Cardiac muscle cell (in vitro differentiated cells and primary cell): ENCODE data around the gene CALHM5. TPM values are rescaled to one million over a fixed set of nuclear protein-coding genes. Genes with fewer than 3 reads are reported as not detected.

ENCODE experiments used
- DNase-seq, 2 donors: peaks; one replicate each; pipeline versions ENCODE4 v3.0.0 to v3.0.0-alpha.2; 2010 to 2017; ENCODE audit warnings: low read depth in 1 of 2, low spot score in 1 of 2
- H3K27ac ChIP-seq: fragments of 200-600 bp; sonication (generic); 2 replicates; pipeline ENCODE4 v1.5.1; 2016
- H3K27me3 ChIP-seq: fragments of 200-600 bp; sonication (generic); 2 replicates; pipeline ENCODE4 v1.6.0; 2016; ENCODE audit warnings: control low read depth
- H3K36me3 ChIP-seq: fragments of 200-600 bp; sonication (generic); 2 replicates; pipeline ENCODE4 v1.5.1; 2016; ENCODE audit warnings: control low read depth
- H3K4me1 ChIP-seq: fragments of 200-600 bp; sonication (generic); 2 replicates; pipeline ENCODE4 v1.8.1; 2017; ENCODE audit warnings: low read depth, mild to moderate bottlenecking, mixed run types
- H3K4me3 ChIP-seq: fragments of 200-600 bp; sonication (generic); 2 replicates; pipeline ENCODE4 v1.5.1; 2016; ENCODE audit warnings: mild to moderate bottlenecking
- H3K9me3 ChIP-seq: fragments of 200-600 bp; sonication (generic); 2 replicates; pipeline ENCODE4 v1.5.1; 2017; ENCODE audit warnings: low read depth, mild to moderate bottlenecking, control low read depth
- polyA plus RNA-seq: library from polyadenylated mRNA; unstranded; fragments of >200 nt; fragmentation: Nextera tagmentation; extraction: Ambion mirVana; gene quantifications from 2 replicates; pipeline ENCODE4 v1.2.1, GENCODE V29; 2016
- total RNA-seq: library from RNA; depleted of rRNA; stranded (reverse); fragments of >200 nt; gene quantifications from 2 replicates; pipeline ENCODE4 v1.2.3, GENCODE V29; 2016
- TF ChIP-seq, protein P1 (sequence below): IDR thresholded peaks from 2 replicates; pipeline ENCODE4 v1.5.1; 2012; ENCODE audit warnings: low read depth, mild to moderate bottlenecking, low read length

CALHM5 gene
- total and polyA plus RNA-seq, 2 experiments from 2014 or later = not detected

- DNase-seq = no peak
- TF ChIP-seq, protein P1, sequence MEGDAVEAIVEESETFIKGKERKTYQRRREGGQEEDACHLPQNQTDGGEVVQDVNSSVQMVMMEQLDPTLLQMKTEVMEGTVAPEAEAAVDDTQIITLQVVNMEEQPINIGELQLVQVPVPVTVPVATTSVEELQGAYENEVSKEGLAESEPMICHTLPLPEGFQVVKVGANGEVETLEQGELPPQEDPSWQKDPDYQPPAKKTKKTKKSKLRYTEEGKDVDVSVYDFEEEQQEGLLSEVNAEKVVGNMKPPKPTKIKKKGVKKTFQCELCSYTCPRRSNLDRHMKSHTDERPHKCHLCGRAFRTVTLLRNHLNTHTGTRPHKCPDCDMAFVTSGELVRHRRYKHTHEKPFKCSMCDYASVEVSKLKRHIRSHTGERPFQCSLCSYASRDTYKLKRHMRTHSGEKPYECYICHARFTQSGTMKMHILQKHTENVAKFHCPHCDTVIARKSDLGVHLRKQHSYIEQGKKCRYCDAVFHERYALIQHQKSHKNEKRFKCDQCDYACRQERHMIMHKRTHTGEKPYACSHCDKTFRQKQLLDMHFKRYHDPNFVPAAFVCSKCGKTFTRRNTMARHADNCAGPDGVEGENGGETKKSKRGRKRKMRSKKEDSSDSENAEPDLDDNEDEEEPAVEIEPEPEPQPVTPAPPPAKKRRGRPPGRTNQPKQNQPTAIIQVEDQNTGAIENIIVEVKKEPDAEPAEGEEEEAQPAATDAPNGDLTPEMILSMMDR = no peak
- Histone ChIP-seq H3K4me3 (no peak overlapping the region), H3K27ac (peak overlapping the region; percentile 74), H3K9me3 (no peaks in the 10 kb centered on the region), H3K36me3 (no peaks in the 10 kb centered on the region), H3K4me1 (peaks cover 7% of the 10 kb centered on the region), H3K27me3 (no peaks in the 10 kb centered on the region)
Measured at GRCh38 chr6:116562019-116562403, 50.6 kb downstream of the CALHM5 start.

DNA sequence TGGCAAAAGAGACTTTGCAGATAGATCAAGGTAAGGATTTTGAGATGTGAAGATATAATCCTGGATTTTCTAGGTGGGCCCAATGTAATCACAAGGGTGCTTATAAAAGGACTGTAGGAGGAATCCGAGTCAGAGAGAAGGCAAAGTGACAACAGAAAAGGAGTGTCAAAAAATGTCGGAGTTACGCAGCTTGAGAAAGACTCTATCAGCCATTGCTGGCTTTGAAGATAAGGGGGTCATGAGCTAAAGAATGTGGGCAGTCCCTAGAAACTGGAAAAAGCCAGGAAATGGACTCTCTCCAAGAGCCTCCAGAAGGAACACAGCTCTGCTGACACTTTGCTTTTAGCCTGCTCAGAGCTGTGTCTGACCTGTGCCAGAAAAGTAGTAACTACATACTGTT is 51.2 kb downstream of the CALHM5 start:
- peak; percentile 9 to 77 for DNase-seq
- H3K9me3 ChIP-seq = no peaks in the 10 kb centered on the region
- peaks cover 7% of the 10 kb centered on the region for H3K4me1 ChIP-seq
- H3K27ac ChIP-seq = peak overlapping the region; percentile 74
- H3K27me3 ChIP-seq = no peaks in the 10 kb centered on the region
- no peak overlapping the region for H3K4me3 ChIP-seq
- TF ChIP-seq, protein P1 = no peak
- no peaks in the 10 kb centered on the region for H3K36me3 ChIP-seq

DNA sequence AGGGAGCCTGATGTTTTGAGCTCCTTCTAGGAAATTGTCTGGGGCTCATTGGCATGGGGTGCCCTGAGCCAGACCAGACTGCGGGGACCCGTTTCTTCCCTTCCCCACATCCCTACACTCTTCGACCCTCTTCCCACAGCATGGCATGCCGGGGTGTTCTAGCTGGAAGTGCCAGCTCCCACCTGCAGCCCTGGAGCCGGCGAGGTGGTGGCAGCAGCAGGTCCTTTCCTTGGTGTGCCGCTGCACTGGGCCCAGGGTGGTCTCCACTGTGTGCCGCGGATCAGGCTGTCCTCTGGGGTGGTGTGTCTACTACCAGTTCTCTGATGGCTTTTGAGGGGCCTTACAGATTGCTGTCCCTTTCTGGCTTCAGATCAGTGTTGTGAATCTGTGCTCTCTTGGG is 52.4 kb downstream of the CALHM5 start:
- no peaks in the 10 kb centered on the region for H3K9me3 ChIP-seq
- no peaks in the 10 kb centered on the region for H3K27me3 ChIP-seq
- no peak for DNase-seq
- TF ChIP-seq, protein P1 = no peak
- H3K4me3 ChIP-seq = no peak overlapping the region
- H3K4me1 ChIP-seq = peaks cover 7% of the 10 kb centered on the region
- no peaks in the 10 kb centered on the region for H3K36me3 ChIP-seq
- no peak overlapping the region for H3K27ac ChIP-seq

GRCh38 chr6:116564311-116564710 is 52.9 kb downstream of the CALHM5 start:
- H3K27ac ChIP-seq = no peak overlapping the region

DNA sequence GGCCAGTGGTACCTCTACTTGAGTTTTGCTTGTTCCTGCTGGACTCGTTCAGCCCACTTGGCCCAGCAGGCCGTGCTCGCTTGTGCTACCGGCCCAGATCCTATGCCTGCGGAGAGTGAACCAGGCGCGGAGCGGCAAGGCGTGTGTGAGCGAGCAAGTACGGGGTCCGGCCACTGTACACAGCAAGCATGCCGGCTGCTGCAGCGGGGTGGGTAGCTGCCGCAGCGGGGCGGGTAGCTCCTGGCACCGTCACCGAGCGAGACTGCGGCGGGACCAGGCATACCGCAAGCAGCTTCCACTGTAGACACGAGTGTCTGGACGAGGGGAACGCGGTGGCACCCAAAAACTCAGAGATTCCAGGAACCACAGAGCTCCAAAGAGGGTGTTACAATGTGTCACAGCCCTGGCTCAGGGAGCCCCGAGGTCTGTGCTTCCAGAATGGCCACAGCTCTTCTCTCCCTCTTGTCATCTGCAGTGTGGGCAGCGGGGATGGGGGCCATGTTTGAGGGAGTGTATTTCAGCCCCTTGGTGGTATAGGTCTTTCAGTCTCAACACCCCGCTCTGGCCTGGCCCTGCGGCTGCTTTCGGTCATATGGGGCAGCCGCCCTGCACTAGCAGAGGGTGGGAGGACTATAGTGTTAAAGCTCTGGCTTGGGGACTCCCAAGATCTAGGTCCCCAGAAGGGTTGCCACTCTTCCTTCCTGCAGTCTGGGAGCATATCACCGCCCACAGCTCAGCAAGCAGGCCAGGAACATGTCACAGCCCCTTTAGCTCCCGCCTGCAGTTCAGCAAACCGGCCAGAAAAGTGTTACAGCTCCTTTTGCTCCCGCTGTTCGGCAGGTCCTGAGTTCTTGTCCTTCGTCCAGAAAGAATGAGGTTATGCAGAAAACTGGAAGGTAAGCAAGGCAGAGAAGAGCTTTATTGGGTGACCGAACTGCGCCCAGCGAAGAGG is 53.8 kb downstream of the CALHM5 start:
- Histone ChIP-seq H3K4me1 (peaks cover 11% of the 10 kb centered on the region), H3K36me3 (no peaks in the 10 kb centered on the region), H3K9me3 (no peaks in the 10 kb centered on the region), H3K27me3 (no peaks in the 10 kb centered on the region), H3K27ac (no peak overlapping the region), H3K4me3 (no peak overlapping the region)
- peak in 1 of 2 donors; percentile 30 for DNase-seq
- TF ChIP-seq, protein P1 = no peak

More at GRCh38 chr6:116564311-116564710, 52.9 kb downstream of the CALHM5 start:
- DNase-seq = no peak
- Histone ChIP-seq H3K36me3 (no peaks in the 10 kb centered on the region), H3K27me3 (no peaks in the 10 kb centered on the region), H3K9me3 (no peaks in the 10 kb centered on the region), H3K4me3 (no peak overlapping the region), H3K4me1 (peaks cover 7% of the 10 kb centered on the region)
- TF ChIP-seq, protein P1 = no peak
